ENCODE measurements around the gene ATXN1. TPM values are rescaled to one million over a fixed set of nuclear protein-coding genes. Genes with fewer than 3 reads are reported as not detected.

ATXN1 gene
- total RNA-seq, 1 donor, result 48.5 TPM

- H3K79me2 ChIP-seq (ENCODE audit: insufficient read depth, low read length), result peaks cover 3% of the 10 kb centered on the region
- H3K4me3 ChIP-seq (ENCODE audit: insufficient read depth, low read length), result no peak overlapping the region
- no peaks in the 10 kb centered on the region for H3K9me3 ChIP-seq (ENCODE audit: low read depth, low read length)
- TF ChIP-seq CTCF (IDR thresholded peaks at IDR 0.05; ENCODE audit: extremely low read depth, low read depth, low read length), result no peak
- no peaks in the 10 kb centered on the region for H3K36me3 ChIP-seq (ENCODE audit: insufficient read depth, low read length)
- H4K20me1 ChIP-seq (ENCODE audit: insufficient read depth, low read length), result no peaks in the 10 kb centered on the region
- no peak overlapping the region for H2AFZ ChIP-seq (ENCODE audit: low read length)
- no peaks in the 10 kb centered on the region for H3K27me3 ChIP-seq (ENCODE audit: insufficient read depth, low read length)
- no peak for DNase-seq (ENCODE audit: insufficient read length, low spot score, missing footprints)
- peaks cover 19% of the 10 kb centered on the region for H3K4me1 ChIP-seq (ENCODE audit: insufficient read depth, low read length)
- H3K27ac ChIP-seq (ENCODE audit: low read depth, low read length), result peak overlapping the region; percentile 83
- H3K4me2 ChIP-seq (ENCODE audit: insufficient read depth, low read length), result peak overlapping the region; percentile 29
Observed at GRCh38 chr6:16440636-16441212, 320.5 kb downstream of the ATXN1 start.

- Histone ChIP-seq H3K4me2 (ENCODE audit: insufficient read depth, low read length) (no peak overlapping the region), H3K27me3 (ENCODE audit: insufficient read depth, low read length) (no peaks in the 10 kb centered on the region), H4K20me1 (ENCODE audit: insufficient read depth, low read length) (no peaks in the 10 kb centered on the region), H3K79me2 (ENCODE audit: insufficient read depth, low read length) (no peaks in the 10 kb centered on the region), H3K27ac (ENCODE audit: low read depth, low read length) (peak overlapping the region; percentile 27), H2AFZ (ENCODE audit: low read length) (no peak overlapping the region), H3K4me1 (ENCODE audit: insufficient read depth, low read length) (peaks cover 19% of the 10 kb centered on the region), H3K4me3 (ENCODE audit: insufficient read depth, low read length) (no peak overlapping the region), H3K36me3 (ENCODE audit: insufficient read depth, low read length) (no peaks in the 10 kb centered on the region), H3K9me3 (ENCODE audit: low read depth, low read length) (no peaks in the 10 kb centered on the region)
- DNase-seq (ENCODE audit: insufficient read length, low spot score, missing footprints), result peak; percentile 87
- TF ChIP-seq CTCF (IDR thresholded peaks at IDR 0.05; ENCODE audit: extremely low read depth, low read depth, low read length), result no peak
Observed at GRCh38 chr6:16438718-16439591, 322.3 kb downstream of the ATXN1 start.

GRCh38 chr6:16437984-16438383 lies 323.3 kb downstream of the ATXN1 start:
- Histone ChIP-seq H3K27ac (ENCODE audit: low read depth, low read length) (no peak overlapping the region), H3K4me2 (ENCODE audit: insufficient read depth, low read length) (no peak overlapping the region), H3K4me1 (ENCODE audit: insufficient read depth, low read length) (peaks cover 19% of the 10 kb centered on the region)

More at GRCh38 chr6:16437984-16438383, 323.3 kb downstream of the ATXN1 start:
- Histone ChIP-seq H4K20me1 (ENCODE audit: insufficient read depth, low read length) (no peaks in the 10 kb centered on the region), H3K79me2 (ENCODE audit: insufficient read depth, low read length) (no peaks in the 10 kb centered on the region), H3K27me3 (ENCODE audit: insufficient read depth, low read length) (no peaks in the 10 kb centered on the region), H3K36me3 (ENCODE audit: insufficient read depth, low read length) (no peaks in the 10 kb centered on the region), H3K9me3 (ENCODE audit: low read depth, low read length) (no peaks in the 10 kb centered on the region), H2AFZ (ENCODE audit: low read length) (no peak overlapping the region), H3K4me3 (ENCODE audit: insufficient read depth, low read length) (no peak overlapping the region)
- no peak for TF ChIP-seq CTCF (IDR thresholded peaks at IDR 0.05; ENCODE audit: extremely low read depth, low read depth, low read length)
- no peak for DNase-seq (ENCODE audit: insufficient read length, low spot score, missing footprints)
